DOHH2 (cell line): ENCODE measurements around the gene THSD7A.
"Not testable (repeated sequence)": the region's sequence is repeated elsewhere in the genome, so short reads cannot be mapped to it uniquely, and the experiment has no call there.

ENCODE experiments used
- EZH2phosphoT487 ChIP-seq: fragments of 200-600 bp; sonication (generic); IDR thresholded peaks from 2 replicates; pipeline ENCODE4 v1.6.1; 2017; ENCODE audit warnings: borderline replicate concordance, mild to moderate bottlenecking, antibody characterized with exemption, low read length, moderate library complexity, mixed read lengths
- TF ChIP-seq, protein P1 (sequence below): fragments of 200-600 bp; sonication (generic); IDR thresholded peaks from one replicate; pipeline ENCODE4 v1.5.1; 2014; ENCODE audit warnings: antibody characterized with exemption, mild to moderate bottlenecking, low read depth, low read length; ENCODE audit not compliant: poor library complexity, severe bottlenecking

DNA sequence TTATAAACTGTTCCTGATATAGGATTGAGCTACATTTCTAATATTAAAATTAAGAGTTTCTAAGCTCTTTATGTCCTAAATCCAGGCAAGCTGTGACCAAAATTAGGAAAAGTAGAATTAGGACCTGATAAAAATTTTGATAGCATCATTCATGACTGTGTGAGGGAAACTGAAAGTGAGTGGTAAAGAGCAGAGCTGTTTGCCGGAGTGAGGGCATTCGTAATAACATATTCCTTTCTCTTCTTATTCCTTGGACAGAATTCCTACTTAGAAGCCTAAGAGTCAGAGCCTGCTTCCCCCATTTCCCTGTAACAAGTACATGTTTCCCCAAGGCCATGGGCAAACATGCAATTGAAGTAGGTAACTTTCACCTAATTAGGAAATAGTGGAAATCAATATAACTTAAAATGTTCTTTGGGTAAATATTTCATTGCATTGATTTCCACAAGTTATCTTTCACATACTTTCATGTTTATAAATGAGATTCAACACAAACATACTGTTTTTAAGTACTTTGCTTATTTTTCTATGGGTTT, 310.0 kb downstream of the THSD7A start:
- TF ChIP-seq, protein P1, sequence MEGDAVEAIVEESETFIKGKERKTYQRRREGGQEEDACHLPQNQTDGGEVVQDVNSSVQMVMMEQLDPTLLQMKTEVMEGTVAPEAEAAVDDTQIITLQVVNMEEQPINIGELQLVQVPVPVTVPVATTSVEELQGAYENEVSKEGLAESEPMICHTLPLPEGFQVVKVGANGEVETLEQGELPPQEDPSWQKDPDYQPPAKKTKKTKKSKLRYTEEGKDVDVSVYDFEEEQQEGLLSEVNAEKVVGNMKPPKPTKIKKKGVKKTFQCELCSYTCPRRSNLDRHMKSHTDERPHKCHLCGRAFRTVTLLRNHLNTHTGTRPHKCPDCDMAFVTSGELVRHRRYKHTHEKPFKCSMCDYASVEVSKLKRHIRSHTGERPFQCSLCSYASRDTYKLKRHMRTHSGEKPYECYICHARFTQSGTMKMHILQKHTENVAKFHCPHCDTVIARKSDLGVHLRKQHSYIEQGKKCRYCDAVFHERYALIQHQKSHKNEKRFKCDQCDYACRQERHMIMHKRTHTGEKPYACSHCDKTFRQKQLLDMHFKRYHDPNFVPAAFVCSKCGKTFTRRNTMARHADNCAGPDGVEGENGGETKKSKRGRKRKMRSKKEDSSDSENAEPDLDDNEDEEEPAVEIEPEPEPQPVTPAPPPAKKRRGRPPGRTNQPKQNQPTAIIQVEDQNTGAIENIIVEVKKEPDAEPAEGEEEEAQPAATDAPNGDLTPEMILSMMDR: not testable (repeated sequence)
- not testable (repeated sequence) for TF ChIP-seq EZH2phosphoT487
